ENCODE data around the gene KCNAB1. TPM values are rescaled to one million over a fixed set of nuclear protein-coding genes. Genes with fewer than 3 reads are reported as not detected.

KCNAB1 gene
- total RNA-seq, 1 experiment from 2014 or later, result not detected

DNA sequence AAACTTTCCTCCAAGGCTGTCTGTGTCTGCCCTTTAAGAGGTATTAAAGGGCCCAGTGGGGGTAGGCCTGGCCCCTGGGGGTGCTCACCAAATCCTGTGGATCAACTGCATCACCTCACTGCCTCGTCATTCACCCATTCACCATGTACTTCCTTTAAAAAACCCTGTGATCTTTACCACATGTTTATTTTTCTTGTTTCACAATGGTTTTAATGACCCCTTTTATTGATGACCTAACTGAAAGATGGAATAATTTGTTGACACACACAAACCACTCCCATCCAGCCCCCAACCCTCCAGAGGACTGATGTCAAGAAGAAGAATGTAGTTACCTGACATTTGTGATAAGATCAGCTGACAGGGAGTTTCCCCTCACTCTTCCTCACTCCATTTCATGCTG, 40.8 kb downstream of the KCNAB1 start:
- H3K27me3 ChIP-seq (ENCODE audit: low read length), result no peaks in the 10 kb centered on the region; the same call in 1 of the 2 replicates
- H3F3A ChIP-seq (ENCODE audit: low read length, unreplicated experiment), result no peaks in the 10 kb centered on the region
- DNase-seq (peak; percentile 74), ATAC-seq (peak; percentile 81)
- H3K4me2 ChIP-seq (ENCODE audit: low read length), result peak overlapping the region; percentile 45
- CTCF ChIA-PET, result no interaction called here
- no peaks in the 10 kb centered on the region for H3K9me3 ChIP-seq (ENCODE audit: low read length)
- H3K79me2 ChIP-seq (ENCODE audit: low read length), result no peaks in the 10 kb centered on the region
- TF ChIP-seq, protein P1, sequence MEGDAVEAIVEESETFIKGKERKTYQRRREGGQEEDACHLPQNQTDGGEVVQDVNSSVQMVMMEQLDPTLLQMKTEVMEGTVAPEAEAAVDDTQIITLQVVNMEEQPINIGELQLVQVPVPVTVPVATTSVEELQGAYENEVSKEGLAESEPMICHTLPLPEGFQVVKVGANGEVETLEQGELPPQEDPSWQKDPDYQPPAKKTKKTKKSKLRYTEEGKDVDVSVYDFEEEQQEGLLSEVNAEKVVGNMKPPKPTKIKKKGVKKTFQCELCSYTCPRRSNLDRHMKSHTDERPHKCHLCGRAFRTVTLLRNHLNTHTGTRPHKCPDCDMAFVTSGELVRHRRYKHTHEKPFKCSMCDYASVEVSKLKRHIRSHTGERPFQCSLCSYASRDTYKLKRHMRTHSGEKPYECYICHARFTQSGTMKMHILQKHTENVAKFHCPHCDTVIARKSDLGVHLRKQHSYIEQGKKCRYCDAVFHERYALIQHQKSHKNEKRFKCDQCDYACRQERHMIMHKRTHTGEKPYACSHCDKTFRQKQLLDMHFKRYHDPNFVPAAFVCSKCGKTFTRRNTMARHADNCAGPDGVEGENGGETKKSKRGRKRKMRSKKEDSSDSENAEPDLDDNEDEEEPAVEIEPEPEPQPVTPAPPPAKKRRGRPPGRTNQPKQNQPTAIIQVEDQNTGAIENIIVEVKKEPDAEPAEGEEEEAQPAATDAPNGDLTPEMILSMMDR (conservative IDR thresholded peaks at IDR 0.05; ENCODE audit: low read depth, low read length), result no peak
- TF ChIP-seq EZH2phosphoT487 (IDR thresholded peaks at IDR 0.05; ENCODE audit: borderline replicate concordance, low read length) (no peak), EZH2 (IDR thresholded peaks at IDR 0.05; ENCODE audit: low read length, unreplicated experiment) (no peak)
- no peaks in the 10 kb centered on the region for H4K20me1 ChIP-seq (ENCODE audit: low read length)
- H3K4me3 ChIP-seq (ENCODE audit: low read length), result no peak overlapping the region
- H3K36me3 ChIP-seq (ENCODE audit: low read depth, low read length), result no peaks in the 10 kb centered on the region
- intact Hi-C loops (cut with micrococcal nuclease), result no loop called here
- POLR2A ChIA-PET (ENCODE audit: unreplicated experiment), result no interaction called here
- H3K9me2 ChIP-seq (replicated peaks; ENCODE audit: low read length), result no peaks in the 10 kb centered on the region
- no peak overlapping the region for H2AFZ ChIP-seq (ENCODE audit: low read length)
- H3K27ac ChIP-seq (ENCODE audit: low read length), result no peak overlapping the region; the same call in 1 of the 2 replicates
- peaks cover 18% of the 10 kb centered on the region for H3K4me1 ChIP-seq (ENCODE audit: insufficient read depth, low read length)
- H3K9ac ChIP-seq (ENCODE audit: low read length), result no peak overlapping the region
- no TSS peak for BruUV-seq (replicated peaks)

DNA sequence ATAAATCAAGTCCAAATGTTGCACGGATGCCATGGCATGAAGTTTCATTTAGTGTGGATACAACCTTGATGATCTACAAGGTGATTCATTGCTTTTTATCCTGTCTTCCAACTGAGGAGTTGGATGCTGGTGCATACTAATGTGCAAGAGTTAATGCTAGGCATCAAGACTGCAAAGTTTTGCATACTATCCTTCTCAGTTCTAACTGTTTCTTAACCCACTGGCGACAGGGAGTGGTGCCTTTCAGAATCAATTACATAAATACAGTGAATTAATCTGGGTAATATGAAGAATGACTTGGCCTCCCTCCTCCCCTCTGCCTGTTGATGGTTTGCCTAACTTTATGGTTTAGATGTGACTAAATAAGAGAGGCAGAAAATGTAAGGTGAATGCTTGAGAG, 43.5 kb downstream of the KCNAB1 start:
- intact Hi-C loops (cut with micrococcal nuclease), result no loop called here
- no peaks in the 10 kb centered on the region for H3K9me2 ChIP-seq (replicated peaks; ENCODE audit: low read length)
- H3K9me3 ChIP-seq (ENCODE audit: low read length), result no peaks in the 10 kb centered on the region
- no peaks in the 10 kb centered on the region for H4K20me1 ChIP-seq (ENCODE audit: low read length)
- H3K27me3 ChIP-seq (ENCODE audit: low read length), result peaks cover 18% of the 10 kb centered on the region
- TF ChIP-seq EZH2phosphoT487 (IDR thresholded peaks at IDR 0.05; ENCODE audit: borderline replicate concordance, low read length) (no peak), EZH2 (IDR thresholded peaks at IDR 0.05; ENCODE audit: low read length, unreplicated experiment) (no peak)
- TF ChIP-seq, protein P1 (conservative IDR thresholded peaks at IDR 0.05; ENCODE audit: low read depth, low read length), result no peak
- H3F3A ChIP-seq (ENCODE audit: low read length, unreplicated experiment), result no peaks in the 10 kb centered on the region
- H2AFZ ChIP-seq (ENCODE audit: low read length), result no peak overlapping the region
- no peaks in the 10 kb centered on the region for H3K79me2 ChIP-seq (ENCODE audit: low read length)
- POLR2A ChIA-PET (ENCODE audit: unreplicated experiment), result no interaction called here
- H3K27ac ChIP-seq (ENCODE audit: low read length), result no peak overlapping the region
- no TSS peak for BruUV-seq (replicated peaks)
- no peak for DNase-seq
- CTCF ChIA-PET, result interaction anchor here (1.4 kb wide), 1 partner anchor 346 kb away, joined by 4 read pairs; no protein-coding TSS in a partner anchor
- no peak overlapping the region for H3K4me2 ChIP-seq (ENCODE audit: low read length)
- no peak for ATAC-seq
- H3K4me3 ChIP-seq (ENCODE audit: low read length), result no peak overlapping the region
- no peak overlapping the region for H3K9ac ChIP-seq (ENCODE audit: low read length)
- H3K4me1 ChIP-seq (ENCODE audit: insufficient read depth, low read length), result peaks cover 18% of the 10 kb centered on the region
- H3K36me3 ChIP-seq (ENCODE audit: low read depth, low read length), result no peaks in the 10 kb centered on the region

DNA sequence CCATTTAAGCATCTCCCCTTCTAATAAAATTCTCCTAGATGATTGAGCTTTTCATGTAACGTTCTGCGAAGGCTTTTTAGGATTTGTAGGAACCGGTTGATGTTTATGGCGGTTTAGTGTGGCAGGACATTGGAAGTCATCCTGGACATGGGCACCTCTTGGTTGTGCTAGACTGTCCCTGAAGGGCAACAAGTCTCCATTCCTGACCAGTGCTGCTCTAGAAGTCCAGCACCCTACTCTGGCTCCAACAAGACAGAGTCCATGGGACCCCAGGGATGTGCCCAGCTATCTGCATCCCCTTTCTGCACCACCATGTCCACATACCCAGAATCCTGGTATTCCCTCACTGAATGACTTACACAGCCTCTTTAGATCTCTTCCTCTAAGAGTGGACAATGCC, 46.4 kb downstream of the KCNAB1 start:
- Histone ChIP-seq H3K4me3 (ENCODE audit: low read length) (no peak overlapping the region), H2AFZ (ENCODE audit: low read length) (no peak overlapping the region), H3K4me1 (ENCODE audit: insufficient read depth, low read length) (peaks cover 2% of the 10 kb centered on the region), H3K27ac (ENCODE audit: low read length) (no peak overlapping the region), H3K27me3 (ENCODE audit: low read length) (peaks cover 18% of the 10 kb centered on the region), H3F3A (ENCODE audit: low read length, unreplicated experiment) (no peaks in the 10 kb centered on the region), H3K36me3 (ENCODE audit: low read depth, low read length) (no peaks in the 10 kb centered on the region), H3K79me2 (ENCODE audit: low read length) (no peaks in the 10 kb centered on the region), H3K9ac (ENCODE audit: low read length) (no peak overlapping the region), H3K9me3 (ENCODE audit: low read length) (no peaks in the 10 kb centered on the region), H4K20me1 (ENCODE audit: low read length) (no peaks in the 10 kb centered on the region), H3K4me2 (ENCODE audit: low read length) (no peak overlapping the region), H3K9me2 (replicated peaks; ENCODE audit: low read length) (no peaks in the 10 kb centered on the region)
- no TSS peak for BruUV-seq (replicated peaks)
- intact Hi-C loops (cut with micrococcal nuclease), result no loop called here
- DNase-seq, result no peak
- no peak for TF ChIP-seq EZH2phosphoT487 (IDR thresholded peaks at IDR 0.05; ENCODE audit: borderline replicate concordance, low read length)
- TF ChIP-seq, protein P1 (conservative IDR thresholded peaks at IDR 0.05; ENCODE audit: low read depth, low read length), result no peak
- TF ChIP-seq EZH2 (IDR thresholded peaks at IDR 0.05; ENCODE audit: low read length, unreplicated experiment), result no peak
- no peak for ATAC-seq
- ChIA-PET CTCF (no interaction called here), POLR2A (ENCODE audit: unreplicated experiment) (no interaction called here)

All from PC-3 (cell line).